Endothelial cell of umbilical vein (primary cell): ENCODE measurements around the gene CACTIN. TPM values are rescaled to one million over a fixed set of nuclear protein-coding genes. Genes with fewer than 3 reads are reported as not detected.

Experiments
- BruUV-seq: library from RNA; stranded (reverse); fragments of 400-500 nt; replicated peaks from 2 replicates; lab custom pipeline; 2021; lab: Mats Ljungman, UMichigan
- CTCF ChIA-PET: fragments of 300-600, 350-600 bp; sonication (Branson Sonifier 250); formaldehyde crosslinking; loops from one replicate; lab custom pipeline; 2021; ENCODE audit warnings: antibody characterized with exemption, inconsistent platforms; lab: Charles Lee
- POLR2A ChIA-PET: fragments of 300-600, 350-600 bp; sonication (Branson Sonifier 250); formaldehyde crosslinking; loops from one replicate; lab custom pipeline; 2021; ENCODE audit warnings: antibody characterized with exemption, inconsistent platforms; lab: Charles Lee
- DNase-seq: peaks from one replicate; pipeline ENCODE4 v3.0.0-alpha.2; 2011; ENCODE audit warnings: low read depth, low spot score
- FAIRE-seq: peaks from 2 replicates; lab custom pipeline; 2011; peaks lifted over from hg19 to GRCh38; lab: Jason Lieb, UNC
- H2AFZ ChIP-seq: 2 replicates; pipeline ENCODE4 v1.6.0; 2012; ENCODE audit warnings: low read depth, low read length, control low read depth, inconsistent platforms
- H3K27ac ChIP-seq: 2 replicates; pipeline ENCODE4 v1.5.1; 2011; ENCODE audit warnings: low read depth, mild to moderate bottlenecking, control low read depth, low read length, moderate library complexity; ENCODE audit not compliant: insufficient read depth
- H3K27me3 ChIP-seq, 2 experiments: 2 replicates each; pipeline versions ENCODE4 v1.6.0 to v1.6.1; 2011; ENCODE audit warnings: low read length in 2 of 2, mixed read lengths in 1 of 2; ENCODE audit not compliant: control insufficient read depth in 2 of 2, insufficient read depth in 2 of 2
- H3K36me3 ChIP-seq, 2 experiments: 2 replicates in 1 of 2; 3 replicates in 1 of 2; pipeline ENCODE4 v1.5.1; 2011; ENCODE audit warnings: low read length in 2 of 2, mild to moderate bottlenecking in 1 of 2, moderate library complexity in 1 of 2; ENCODE audit not compliant: control insufficient read depth in 2 of 2, insufficient read depth in 2 of 2; ENCODE audit errors: extremely low read depth in 1 of 2
- H3K4me1 ChIP-seq: 3 replicates; pipeline ENCODE4 v1.5.1; 2011; ENCODE audit warnings: mild to moderate bottlenecking, low read length; ENCODE audit not compliant: control insufficient read depth, insufficient read depth; ENCODE audit errors: extremely low read depth
- H3K4me2 ChIP-seq: 2 replicates; pipeline ENCODE4 v1.6.1; 2011; ENCODE audit warnings: low read length, control low read depth, mixed read lengths; ENCODE audit not compliant: insufficient read depth
- H3K4me3 ChIP-seq, 3 experiments: fragments of 200-600 bp in 1 of 3; sonication (generic), shearing (Covaris generic) in 1 of 3; replicated peaks in 1 of 3; 2 replicates each; pipeline ENCODE4 v1.5.1; 2011 to 2016; ENCODE audit warnings: control low read depth in 3 of 3, low read length in 3 of 3, mild to moderate bottlenecking in 2 of 3, inconsistent platforms in 1 of 3, low read depth in 1 of 3, moderate library complexity in 1 of 3; ENCODE audit not compliant: insufficient read depth in 1 of 3
- H3K79me2 ChIP-seq: 2 replicates; pipeline ENCODE4 v1.6.0; 2012; ENCODE audit warnings: low read length, inconsistent platforms; ENCODE audit not compliant: control insufficient read depth, insufficient read depth
- H3K9ac ChIP-seq: replicated peaks from 2 replicates; pipeline ENCODE3; 2011; ENCODE audit warnings: low read length, control low read depth; ENCODE audit not compliant: insufficient read depth; ENCODE audit errors: extremely low read depth
- H3K9me1 ChIP-seq: replicated peaks from 3 replicates; pipeline ENCODE4 v1.6.0; 2011; ENCODE audit warnings: mild to moderate bottlenecking, low read length; ENCODE audit not compliant: control insufficient read depth, insufficient read depth; ENCODE audit errors: extremely low read depth
- H3K9me3 ChIP-seq: replicated peaks from 2 replicates; pipeline ENCODE4 v1.5.1; 2012; ENCODE audit warnings: low read length, inconsistent platforms; ENCODE audit not compliant: control insufficient read depth, insufficient read depth
- H4K20me1 ChIP-seq: replicated peaks from 2 replicates; pipeline ENCODE3; 2011; ENCODE audit warnings: mild to moderate bottlenecking, low read length; ENCODE audit not compliant: control insufficient read depth, insufficient read depth; ENCODE audit errors: extremely low read depth
- GATA2 ChIP-seq: IDR thresholded peaks from 2 replicates; pipeline ENCODE4 v1.7.0; 2011; ENCODE audit warnings: low read depth, mild to moderate bottlenecking, moderate library complexity, mixed read lengths, low read length; ENCODE audit not compliant: insufficient read length, insufficient read depth
- dilution Hi-C: fragments of 300-500 bp; cut with MboI; formaldehyde crosslinking; loops from one replicate; pipeline ENCODE4 v1.15.0; 2019; ENCODE audit warnings: low sequenced_read_pairs; ENCODE audit not compliant: extremely low pct_ligation_motif_present
- intact Hi-C: fragments of 100-400 bp; cut with micrococcal nuclease; formaldehyde crosslinking; loops from one replicate; pipeline ENCODE4 v1.10.0; 2022
- polyA plus RNA-seq, 4 experiments: library from polyadenylated mRNA; depleted of rRNA in 3 of 4; stranded (reverse) in 3 of 4; unstranded in 1 of 4; fragments of >200 nt; gene quantifications; 2 replicates each; pipeline versions ENCODE4 v1.2.1 to v1.2.3, GENCODE V29; 2011 to 2012; ENCODE audit warnings: missing spikeins in 1 of 4
- total RNA-seq: library from RNA; stranded (reverse); gene quantifications from 2 replicates; pipeline ENCODE4 v1.2.3, GENCODE V29; 2021
- TF ChIP-seq, protein P1 (sequence below), 2 donors: IDR thresholded peaks; 1 replicate in 1 of 2; 2 replicates in 1 of 2; pipeline ENCODE4 v1.5.1; 2011; ENCODE audit warnings: low read length in 2 of 2, mild to moderate bottlenecking in 2 of 2, moderate library complexity in 2 of 2, control low read depth in 1 of 2, inconsistent platforms in 1 of 2, low read depth in 1 of 2; ENCODE audit not compliant: insufficient read depth in 1 of 2; ENCODE audit errors: extremely low read depth in 1 of 2

The CACTIN gene
- total and polyA plus RNA-seq, 2 donors (not counting 3 experiments of a cell fraction or from before 2014, with no cell fraction given): 29.7 to 36.1 TPM

DNA sequence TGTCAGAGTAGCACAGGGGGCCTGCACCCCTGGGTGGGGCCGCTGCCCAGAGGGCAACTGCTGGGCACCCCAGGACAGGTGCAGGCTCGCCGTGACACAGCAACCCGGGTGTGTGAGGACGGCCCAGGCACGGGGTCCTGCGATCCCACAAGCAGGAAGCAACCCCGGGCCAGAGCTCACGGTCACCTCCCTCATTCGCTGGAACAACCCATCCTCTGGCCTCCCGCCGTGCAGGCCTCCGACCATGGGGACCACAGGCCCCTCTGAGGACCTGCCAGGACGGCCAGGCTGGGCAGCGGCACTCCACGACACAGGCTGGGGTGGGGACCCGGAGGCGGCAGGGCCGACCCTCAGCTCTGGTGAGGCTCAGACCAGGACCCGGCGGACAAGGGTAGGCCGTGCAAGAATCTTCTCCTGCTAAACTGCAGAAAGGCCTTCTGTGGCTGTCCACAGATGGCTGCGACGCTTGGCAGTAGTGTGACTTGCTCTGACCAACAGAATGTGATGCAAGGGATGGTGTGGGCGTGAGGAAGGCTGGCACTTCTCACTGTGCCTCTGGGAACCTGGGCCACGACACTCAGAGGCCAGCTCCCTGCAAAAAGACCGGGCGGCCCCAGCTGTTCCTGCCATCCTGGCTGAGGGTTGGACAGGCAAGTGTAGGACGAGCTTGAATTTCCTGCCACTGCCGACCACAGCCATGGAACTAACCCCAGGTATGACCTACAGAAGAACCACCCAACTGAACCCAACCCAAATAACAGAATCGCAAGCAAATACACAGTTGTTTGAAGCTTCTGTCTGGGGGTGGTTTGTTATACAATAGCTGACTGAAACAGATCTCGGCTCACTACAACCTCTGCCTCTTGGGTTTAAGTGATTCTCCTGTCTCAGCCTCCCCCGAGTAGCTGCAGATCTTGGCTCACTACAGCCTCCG lies 47.2 kb upstream of the CACTIN start:
- H3K79me2 ChIP-seq: peaks cover 13% of the 10 kb centered on the region
- intact Hi-C loops (loop anchor here (5.0 kb wide), 1 partner anchor 101 kb away; the partner anchor contains the start of gene HMG20B), dilution Hi-C loops (no loop called here)

More for the DNA sequence above, 47.2 kb upstream of the CACTIN start:
- Histone ChIP-seq H3K36me3 (no peaks in the 10 kb centered on the region), H3K27ac (no peak overlapping the region), H3K4me2 (no peak overlapping the region), H4K20me1 (no peaks in the 10 kb centered on the region), H2AFZ (no peak overlapping the region), H3K4me1 (peaks cover 28% of the 10 kb centered on the region), H3K9ac (no peak overlapping the region), H3K4me3 (no peak overlapping the region), H3K9me1 (no peaks in the 10 kb centered on the region), H3K9me3 (no peaks in the 10 kb centered on the region), H3K27me3 (no peaks in the 10 kb centered on the region)
- DNase-seq (no peak), FAIRE-seq (no peak)
- TF ChIP-seq GATA2: no peak
- TF ChIP-seq, protein P1, sequence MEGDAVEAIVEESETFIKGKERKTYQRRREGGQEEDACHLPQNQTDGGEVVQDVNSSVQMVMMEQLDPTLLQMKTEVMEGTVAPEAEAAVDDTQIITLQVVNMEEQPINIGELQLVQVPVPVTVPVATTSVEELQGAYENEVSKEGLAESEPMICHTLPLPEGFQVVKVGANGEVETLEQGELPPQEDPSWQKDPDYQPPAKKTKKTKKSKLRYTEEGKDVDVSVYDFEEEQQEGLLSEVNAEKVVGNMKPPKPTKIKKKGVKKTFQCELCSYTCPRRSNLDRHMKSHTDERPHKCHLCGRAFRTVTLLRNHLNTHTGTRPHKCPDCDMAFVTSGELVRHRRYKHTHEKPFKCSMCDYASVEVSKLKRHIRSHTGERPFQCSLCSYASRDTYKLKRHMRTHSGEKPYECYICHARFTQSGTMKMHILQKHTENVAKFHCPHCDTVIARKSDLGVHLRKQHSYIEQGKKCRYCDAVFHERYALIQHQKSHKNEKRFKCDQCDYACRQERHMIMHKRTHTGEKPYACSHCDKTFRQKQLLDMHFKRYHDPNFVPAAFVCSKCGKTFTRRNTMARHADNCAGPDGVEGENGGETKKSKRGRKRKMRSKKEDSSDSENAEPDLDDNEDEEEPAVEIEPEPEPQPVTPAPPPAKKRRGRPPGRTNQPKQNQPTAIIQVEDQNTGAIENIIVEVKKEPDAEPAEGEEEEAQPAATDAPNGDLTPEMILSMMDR (IDR thresholded peaks at IDR 0.05; ENCODE audit: extremely low read depth in 1 of 2, insufficient read depth in 1 of 2, low read depth in 1 of 2, low read length in 2 of 2): no peak
- CTCF ChIA-PET: interaction anchor here (0.8 to 1.7 kb wide), 3 partner anchors 10 to 120 kb away, joined by 3 to 5 read pairs (median 5); no protein-coding TSS in a partner anchor
- no TSS peak for BruUV-seq
- POLR2A ChIA-PET: interaction anchor here (0.9 kb wide), 1 partner anchor 9 kb away, joined by 3 read pairs; no protein-coding TSS in a partner anchor
